Spleen (tissue), 7 donors: ENCODE data around the gene PPCS.

Experiments
- POLR2AphosphoS5 ChIP-seq, 3 donors: sonication (generic); formaldehyde crosslinking; IDR thresholded peaks; one replicate each; pipeline ENCODE4 v1.5.1; 2017; ENCODE audit warnings: antibody characterized with exemption in 3 of 3
- TF ChIP-seq, protein P1 (sequence below), 11 experiments: fragments of 200-600 bp in 7 of 11; fragments of 450-650 bp in 4 of 11; sonication (generic) in 4 of 11; IDR thresholded peaks in 8 of 11; conservative IDR thresholded peaks in 3 of 11; 1 replicate in 7 of 11; 2 replicates in 4 of 11; pipeline versions ENCODE4 v1.4.0 to v1.8.0; 2016 to 2021; ENCODE audit warnings: antibody characterized with exemption in 11 of 11, inconsistent platforms in 4 of 11, mild to moderate bottlenecking in 1 of 11
- donor health status: DM: no; HTN: no; CAD: no; lungs with moderate emphysema.
- donor health status: DM: no; HTN: no; CAD: no.
- donor health status: DM: no; HTN: no; CAD: no.

DNA sequence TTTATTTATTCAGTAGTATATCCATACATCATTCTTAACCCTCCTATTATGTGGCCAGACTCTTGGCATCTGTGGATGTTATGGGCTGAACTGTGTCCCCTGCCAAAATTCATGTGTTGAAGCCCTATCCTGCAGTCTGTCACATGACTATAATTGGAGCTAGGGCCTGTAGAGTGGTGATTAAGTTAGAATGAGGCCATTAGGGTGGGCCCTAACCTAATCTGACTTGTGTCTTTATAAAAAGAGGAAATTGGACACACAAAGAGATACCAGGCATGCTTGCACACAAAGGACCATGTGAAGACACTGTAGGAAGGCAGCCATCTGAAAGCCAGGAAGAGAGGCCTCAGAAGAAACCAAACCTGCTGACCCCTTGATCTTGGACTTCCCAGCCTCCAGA, 7.1 kb upstream of the PPCS start:
- TF ChIP-seq, protein P1, sequence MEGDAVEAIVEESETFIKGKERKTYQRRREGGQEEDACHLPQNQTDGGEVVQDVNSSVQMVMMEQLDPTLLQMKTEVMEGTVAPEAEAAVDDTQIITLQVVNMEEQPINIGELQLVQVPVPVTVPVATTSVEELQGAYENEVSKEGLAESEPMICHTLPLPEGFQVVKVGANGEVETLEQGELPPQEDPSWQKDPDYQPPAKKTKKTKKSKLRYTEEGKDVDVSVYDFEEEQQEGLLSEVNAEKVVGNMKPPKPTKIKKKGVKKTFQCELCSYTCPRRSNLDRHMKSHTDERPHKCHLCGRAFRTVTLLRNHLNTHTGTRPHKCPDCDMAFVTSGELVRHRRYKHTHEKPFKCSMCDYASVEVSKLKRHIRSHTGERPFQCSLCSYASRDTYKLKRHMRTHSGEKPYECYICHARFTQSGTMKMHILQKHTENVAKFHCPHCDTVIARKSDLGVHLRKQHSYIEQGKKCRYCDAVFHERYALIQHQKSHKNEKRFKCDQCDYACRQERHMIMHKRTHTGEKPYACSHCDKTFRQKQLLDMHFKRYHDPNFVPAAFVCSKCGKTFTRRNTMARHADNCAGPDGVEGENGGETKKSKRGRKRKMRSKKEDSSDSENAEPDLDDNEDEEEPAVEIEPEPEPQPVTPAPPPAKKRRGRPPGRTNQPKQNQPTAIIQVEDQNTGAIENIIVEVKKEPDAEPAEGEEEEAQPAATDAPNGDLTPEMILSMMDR (IDR thresholded peaks at IDR 0.05 in 8 of 11, conservative IDR thresholded peaks at IDR 0.05 in 3 of 11): no peak
- no peak for TF ChIP-seq POLR2AphosphoS5 (IDR thresholded peaks at IDR 0.05)
